Mammary epithelial cell (primary cell): Measurements from ENCODE around the gene TTC28.

Experiments
- EZH2 ChIP-seq: IDR thresholded peaks from 2 replicates; pipeline ENCODE4 v1.6.1; 2012; ENCODE audit warnings: low read length, inconsistent platforms, borderline replicate concordance
- TF ChIP-seq, protein P1 (sequence below), 2 donors: IDR thresholded peaks in 1 of 2; conservative IDR thresholded peaks in 1 of 2; 2 replicates each; pipeline ENCODE4 v1.5.1; 2011 to 2012; ENCODE audit warnings: inconsistent platforms in 2 of 2, low read length in 2 of 2, mild to moderate bottlenecking in 2 of 2, control low read depth in 1 of 2, low read depth in 1 of 2; ENCODE audit not compliant: insufficient read depth in 1 of 2; ENCODE audit errors: extremely low read depth in 1 of 2

DNA sequence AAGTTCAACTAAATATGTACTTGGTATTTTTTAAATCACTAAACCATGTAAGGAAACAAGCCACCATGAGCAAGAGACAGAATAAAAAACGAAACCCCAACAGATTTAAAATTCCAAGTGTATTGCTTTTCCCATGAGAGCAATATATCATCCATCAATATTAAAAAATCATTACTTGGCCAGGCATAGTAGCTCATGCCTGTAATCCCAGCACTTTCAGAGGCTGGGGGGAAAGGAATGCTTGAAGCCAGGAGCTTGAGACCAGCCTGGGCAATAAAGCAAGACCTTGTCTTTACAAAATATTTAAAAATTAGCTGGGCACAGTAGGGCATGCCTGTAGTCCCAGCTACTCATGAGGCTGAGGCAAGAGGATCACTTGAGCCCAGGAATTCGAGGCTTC lies 190.8 kb downstream of the TTC28 start:
- TF ChIP-seq, protein P1, sequence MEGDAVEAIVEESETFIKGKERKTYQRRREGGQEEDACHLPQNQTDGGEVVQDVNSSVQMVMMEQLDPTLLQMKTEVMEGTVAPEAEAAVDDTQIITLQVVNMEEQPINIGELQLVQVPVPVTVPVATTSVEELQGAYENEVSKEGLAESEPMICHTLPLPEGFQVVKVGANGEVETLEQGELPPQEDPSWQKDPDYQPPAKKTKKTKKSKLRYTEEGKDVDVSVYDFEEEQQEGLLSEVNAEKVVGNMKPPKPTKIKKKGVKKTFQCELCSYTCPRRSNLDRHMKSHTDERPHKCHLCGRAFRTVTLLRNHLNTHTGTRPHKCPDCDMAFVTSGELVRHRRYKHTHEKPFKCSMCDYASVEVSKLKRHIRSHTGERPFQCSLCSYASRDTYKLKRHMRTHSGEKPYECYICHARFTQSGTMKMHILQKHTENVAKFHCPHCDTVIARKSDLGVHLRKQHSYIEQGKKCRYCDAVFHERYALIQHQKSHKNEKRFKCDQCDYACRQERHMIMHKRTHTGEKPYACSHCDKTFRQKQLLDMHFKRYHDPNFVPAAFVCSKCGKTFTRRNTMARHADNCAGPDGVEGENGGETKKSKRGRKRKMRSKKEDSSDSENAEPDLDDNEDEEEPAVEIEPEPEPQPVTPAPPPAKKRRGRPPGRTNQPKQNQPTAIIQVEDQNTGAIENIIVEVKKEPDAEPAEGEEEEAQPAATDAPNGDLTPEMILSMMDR (conservative IDR thresholded peaks at IDR 0.05 in 1 of 2, IDR thresholded peaks at IDR 0.05 in 1 of 2; ENCODE audit: extremely low read depth in 1 of 2, insufficient read depth in 1 of 2, low read depth in 1 of 2, low read length in 2 of 2) = no peak
- no peak for TF ChIP-seq EZH2
